Astrocyte of the spinal cord (primary cell): ENCODE results near the gene GRID2IP.
A peak's percentile ranks its signal among the peaks of the same experiment; 100 is the strongest.

Source experiments
- DNase-seq: peaks from one replicate; pipeline ENCODE4 v3.0.0; 2011; ENCODE audit warnings: low read depth, low spot score
- H3K4me3 ChIP-seq: 2 replicates; pipeline ENCODE4 v1.5.1; 2011; ENCODE audit warnings: low read depth, mild to moderate bottlenecking, low read length, moderate library complexity
- CTCF ChIP-seq: IDR thresholded peaks from 2 replicates; pipeline ENCODE4 v1.5.1; 2012; ENCODE audit warnings: low read depth, mild to moderate bottlenecking, low read length, inconsistent platforms
- in situ Hi-C: cut with HindIII; loops from 2 replicates; pipeline ENCODE4 v1.10.0; 2017; ENCODE audit warnings: low sequenced_read_pairs

GRID2IP gene

GRCh38 chr7:6558837-6559236, 7.6 kb upstream of the GRID2IP start:
- in situ Hi-C loops: no loop called here
- H3K4me3 ChIP-seq: no peak overlapping the region
- TF ChIP-seq CTCF: peak; percentile 15
- DNase-seq: no peak

- no peak for DNase-seq
- H3K4me3 ChIP-seq: no peak overlapping the region
- no peak for TF ChIP-seq CTCF
- in situ Hi-C loops: no loop called here
These were observed 4.9 kb upstream of the GRID2IP start for GRCh38 chr7:6556196-6556595.

- no peak for TF ChIP-seq CTCF
- no peak overlapping the region for H3K4me3 ChIP-seq
- no peak for DNase-seq
- in situ Hi-C loops: no loop called here
These were observed 3.6 kb upstream of the GRID2IP start for GRCh38 chr7:6554848-6555247.

- no peak for DNase-seq
- H3K4me3 ChIP-seq: no peak overlapping the region
- peak; percentile 4 for TF ChIP-seq CTCF
- in situ Hi-C loops: no loop called here
These were observed 2.3 kb upstream of the GRID2IP start for GRCh38 chr7:6553448-6554044.

- in situ Hi-C loops: no loop called here
- DNase-seq: no peak
- no peak for TF ChIP-seq CTCF
- no peak overlapping the region for H3K4me3 ChIP-seq
These were observed 3.9 kb downstream of the GRID2IP start for GRCh38 chr7:6547400-6547799.

- in situ Hi-C loops: no loop called here
- no peak for DNase-seq
- TF ChIP-seq CTCF: no peak
- no peak overlapping the region for H3K4me3 ChIP-seq
These were observed 4.6 kb downstream of the GRID2IP start for GRCh38 chr7:6546498-6547251.
